HG02678 (cell line): ENCODE data around the gene AMPD2.

ENCODE experiments used
- ATAC-seq: cut with Tn5 transposase; IDR thresholded peaks from one replicate; pipeline ENCODE4 v1.9.1; 2021; ENCODE audit warnings: mild to moderate bottlenecking, moderate library complexity; ENCODE audit not compliant: unreplicated experiment

The AMPD2 gene

GRCh38 chr1:109619576-109620400, at the start of gene AMPD2, which contains the start of gene GNAT2:
Gene AMPD2, plus strand, starts transcription at chr1:109619837. Its CDS starts 1,339 bp downstream, at chr1:109621176.
Gene GNAT2, minus strand, starts transcription at chr1:109619616. Its CDS starts 6,746 bp downstream, at chr1:109612870.
- peak; percentile 57 for ATAC-seq

- ATAC-seq = no peak
Measured at GRCh38 chr1:109570414-109570813, 49.2 kb upstream of the AMPD2 start.

GRCh38 chr1:109573785-109574184, 45.9 kb upstream of the AMPD2 start:
- ATAC-seq = no peak

GRCh38 chr1:109578947-109579443, 40.6 kb upstream of the AMPD2 start:
- ATAC-seq = no peak

GRCh38 chr1:109579491-109579890, 40.1 kb upstream of the AMPD2 start:
- no peak for ATAC-seq

- ATAC-seq = no peak
Measured at GRCh38 chr1:109582021-109582420, 37.6 kb upstream of the AMPD2 start.

- ATAC-seq = no peak
Measured at GRCh38 chr1:109584766-109585165, 34.9 kb upstream of the AMPD2 start.

GRCh38 chr1:109586055-109586454, 33.6 kb upstream of the AMPD2 start:
- ATAC-seq = no peak

GRCh38 chr1:109589177-109589576, 30.5 kb upstream of the AMPD2 start:
- ATAC-seq = no peak

- no peak for ATAC-seq
Measured at GRCh38 chr1:109589679-109590078, 30.0 kb upstream of the AMPD2 start.

- no peak for ATAC-seq
Measured at GRCh38 chr1:109592916-109593315, 26.7 kb upstream of the AMPD2 start.

GRCh38 chr1:109595531-109595930, 24.1 kb upstream of the AMPD2 start:
- no peak for ATAC-seq

GRCh38 chr1:109598156-109598555, 21.5 kb upstream of the AMPD2 start:
- no peak for ATAC-seq

GRCh38 chr1:109598655-109599054, 21.0 kb upstream of the AMPD2 start:
- ATAC-seq = no peak

- ATAC-seq = no peak
Measured at GRCh38 chr1:109603229-109603628, 16.4 kb upstream of the AMPD2 start.

- ATAC-seq = no peak
Measured at GRCh38 chr1:109605381-109605780, 14.3 kb upstream of the AMPD2 start.

- no peak for ATAC-seq
Measured at GRCh38 chr1:109609881-109610280, 9.8 kb upstream of the AMPD2 start.

GRCh38 chr1:109610609-109611307, 8.9 kb upstream of the AMPD2 start:
- ATAC-seq = no peak

GRCh38 chr1:109611308-109611990, 8.2 kb upstream of the AMPD2 start:
- no peak for ATAC-seq

- ATAC-seq = no peak
Measured at GRCh38 chr1:109613361-109614147, 6.1 kb upstream of the AMPD2 start.

- ATAC-seq = no peak
Measured at GRCh38 chr1:109615879-109616278, 3.8 kb upstream of the AMPD2 start.
